ENCODE measurements around the gene KIAA1328.
"Not testable (repeated sequence)": the region's sequence is repeated elsewhere in the genome, so short reads cannot be mapped to it uniquely, and the experiment has no call there.

Gene KIAA1328

DNA sequence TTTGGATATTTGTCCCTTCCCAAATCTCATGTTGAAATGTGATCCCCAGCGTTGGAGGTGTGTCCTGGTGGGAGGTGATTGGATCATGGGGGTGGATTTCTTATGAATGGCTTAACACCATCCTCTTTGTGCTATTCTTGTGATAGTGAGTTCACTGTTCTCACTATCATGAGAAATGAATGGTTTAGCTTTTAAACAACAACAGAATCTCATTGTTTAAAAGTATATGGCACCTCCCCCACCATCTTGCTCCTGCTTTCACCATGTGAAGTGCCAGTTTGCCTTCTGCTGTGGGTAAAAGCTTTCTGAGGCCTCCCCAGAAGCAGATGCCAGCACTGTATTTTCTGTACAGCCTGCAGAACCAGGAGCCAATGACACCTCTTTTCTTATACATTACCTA, 38.1 kb downstream of the KIAA1328 start:
- no peak for TF ChIP-seq CTCF (IDR thresholded peaks at IDR 0.05; ENCODE audit: control insufficient read depth, insufficient read depth, low read depth, low read length, missing control alignments)
- no peak for DNase-seq (ENCODE audit: low read depth)
- no peak overlapping the region for H3K4me3 ChIP-seq (ENCODE audit: control insufficient read depth, low read depth, low read length)

DNA sequence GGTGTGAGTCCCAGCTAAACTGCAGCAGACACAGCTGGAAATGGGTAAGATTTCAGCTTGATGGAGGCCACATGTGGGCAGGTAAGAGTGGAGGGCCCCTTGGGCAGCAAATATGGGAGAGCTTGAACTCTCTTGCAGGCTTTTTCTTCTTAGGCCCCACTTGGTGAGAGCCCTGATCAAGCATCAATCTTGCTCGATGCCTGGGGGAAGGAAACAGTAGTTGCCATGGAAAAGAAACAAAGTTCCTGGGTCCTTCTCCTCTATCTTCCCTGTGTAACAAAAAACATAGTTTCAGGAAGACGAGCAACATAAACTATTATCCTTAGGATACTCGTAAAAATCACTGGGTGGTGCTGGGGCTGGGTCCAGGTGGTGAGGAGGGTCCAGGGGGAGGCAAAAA, 42.9 kb downstream of the KIAA1328 start:
- H3K4me3 ChIP-seq (ENCODE audit: control insufficient read depth, low read depth, low read length), result no peak overlapping the region
- no peak for DNase-seq (ENCODE audit: low read depth)
- no peak for TF ChIP-seq CTCF (IDR thresholded peaks at IDR 0.05; ENCODE audit: control insufficient read depth, insufficient read depth, low read depth, low read length, missing control alignments)

- TF ChIP-seq CTCF (IDR thresholded peaks at IDR 0.05; ENCODE audit: control insufficient read depth, insufficient read depth, low read depth, low read length, missing control alignments), result no peak
- DNase-seq (ENCODE audit: low read depth), result no peak
- no peak overlapping the region for H3K4me3 ChIP-seq (ENCODE audit: control insufficient read depth, low read depth, low read length)
Measured at GRCh38 chr18:36872329-36872728, 43.4 kb downstream of the KIAA1328 start.

DNA sequence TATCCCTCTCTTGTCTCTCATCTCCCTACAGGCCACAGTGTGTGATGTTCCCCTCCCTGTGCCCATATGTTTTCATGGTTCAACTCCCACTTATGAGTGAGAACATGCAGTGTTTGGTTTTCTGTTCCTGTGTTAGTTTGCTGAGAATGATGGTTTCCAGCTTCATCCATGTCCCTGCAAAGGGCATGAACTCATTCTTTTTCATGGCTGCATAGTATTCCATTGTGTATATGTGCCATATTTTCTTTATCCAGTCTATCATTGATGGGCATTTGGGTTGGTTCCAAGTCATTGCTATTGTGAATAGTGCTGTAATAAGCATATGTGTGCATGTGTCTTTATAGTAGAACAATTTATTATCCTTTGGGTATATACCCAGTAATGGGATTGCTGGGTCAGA, 44.9 kb downstream of the KIAA1328 start:
- DNase-seq (ENCODE audit: low read depth); H3K4me3 ChIP-seq (ENCODE audit: control insufficient read depth, low read depth, low read length): not testable (repeated sequence)

- not testable (repeated sequence) for H3K4me3 ChIP-seq (ENCODE audit: control insufficient read depth, low read depth, low read length)
Measured at GRCh38 chr18:36879796-36880195, 50.9 kb downstream of the KIAA1328 start.

DNA sequence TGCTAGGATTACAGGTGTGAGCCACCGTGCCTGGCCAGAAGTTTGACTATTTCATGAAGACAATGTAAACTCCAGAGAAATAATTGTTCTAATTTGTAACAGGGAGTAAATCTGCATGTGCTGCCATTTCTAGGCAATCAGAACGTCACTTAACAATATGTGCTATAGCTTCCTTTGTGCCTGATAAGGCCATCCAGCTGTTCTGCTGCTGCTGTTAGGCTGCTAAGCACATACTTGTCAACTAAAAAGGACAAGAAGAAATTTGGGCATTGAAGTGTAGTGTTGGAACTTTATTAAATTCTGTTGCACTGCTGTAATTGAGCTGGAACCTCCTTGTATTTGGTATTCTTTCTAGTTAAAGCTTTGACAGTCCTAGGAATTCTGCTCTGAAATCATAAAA, 57.1 kb downstream of the KIAA1328 start:
- no peak for DNase-seq (ENCODE audit: low read depth)
- no peak for TF ChIP-seq CTCF (IDR thresholded peaks at IDR 0.05; ENCODE audit: control insufficient read depth, insufficient read depth, low read depth, low read length, missing control alignments)
- no peak overlapping the region for H3K4me3 ChIP-seq (ENCODE audit: control insufficient read depth, low read depth, low read length)

More at GRCh38 chr18:36879796-36880195, 50.9 kb downstream of the KIAA1328 start:
- not testable (repeated sequence) for DNase-seq (ENCODE audit: low read depth)

- no peak overlapping the region for H3K4me3 ChIP-seq (ENCODE audit: control insufficient read depth, low read depth, low read length)
- DNase-seq (ENCODE audit: low read depth), result no peak
- TF ChIP-seq CTCF (IDR thresholded peaks at IDR 0.05; ENCODE audit: control insufficient read depth, insufficient read depth, low read depth, low read length, missing control alignments), result no peak
Measured at GRCh38 chr18:36887114-36887513, 58.2 kb downstream of the KIAA1328 start.

DNA sequence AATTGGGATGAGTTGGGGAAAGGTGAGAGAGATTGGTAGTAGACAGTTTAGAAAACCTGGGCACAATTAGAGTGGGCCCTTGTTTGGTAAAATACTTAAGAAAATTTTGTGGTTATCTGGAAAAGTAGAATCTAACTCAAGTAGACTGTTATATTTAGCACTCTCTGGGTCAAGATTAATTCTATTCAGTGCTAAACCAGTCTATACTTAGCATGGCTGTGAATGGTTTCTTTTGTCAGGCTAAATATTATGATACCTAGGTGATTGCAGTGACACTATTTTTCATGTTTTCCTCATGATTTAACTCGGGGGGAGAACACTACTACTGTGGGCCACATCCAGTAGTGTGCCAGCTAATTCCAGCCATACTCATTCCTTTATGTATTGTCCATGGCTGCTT, 58.9 kb downstream of the KIAA1328 start:
- DNase-seq (ENCODE audit: low read depth), result no peak
- no peak overlapping the region for H3K4me3 ChIP-seq (ENCODE audit: control insufficient read depth, low read depth, low read length)
- no peak for TF ChIP-seq CTCF (IDR thresholded peaks at IDR 0.05; ENCODE audit: control insufficient read depth, insufficient read depth, low read depth, low read length, missing control alignments)
